Middle frontal gyrus (tissue), 1 donor: ENCODE measurements around the gene GRK4.
A peak's percentile ranks its signal among the peaks of the same experiment; 100 is the strongest.
"Not testable (repeated sequence)": the region's sequence is repeated elsewhere in the genome, so short reads cannot be mapped to it uniquely, and the experiment has no call there.

Experiments used
- DNase-seq: peaks from one replicate; pipeline ENCODE4 v3.0.0-alpha.2; 2015; ENCODE audit warnings: low spot score; ENCODE audit errors: extremely low spot score

GRK4 gene

GRCh38 chr4:2958446-2958845 lies 4.9 kb upstream of the GRK4 start:
- DNase-seq = no peak

- not testable (repeated sequence) for DNase-seq
Observed at GRCh38 chr4:2960450-2960849, 2.9 kb upstream of the GRK4 start.

- DNase-seq = no peak
Observed at GRCh38 chr4:2961421-2961810, 2.0 kb upstream of the GRK4 start.

GRCh38 chr4:2961811-2962441 lies 1.4 kb upstream of the GRK4 start:
- DNase-seq = no peak

GRCh38 chr4:2962614-2963174 lies 677 bp upstream of the GRK4 start:
- no peak for DNase-seq

- no peak for DNase-seq
Observed at GRCh38 chr4:2963966-2964471, 648 bp downstream of the GRK4 start.

GRCh38 chr4:2964706-2965258 lies 1.4 kb downstream of the GRK4 start:
- no peak for DNase-seq

- DNase-seq = no peak
Observed at GRCh38 chr4:2965262-2965661, 1.9 kb downstream of the GRK4 start.

- DNase-seq = no peak
Observed at GRCh38 chr4:2968381-2968780, 5.0 kb downstream of the GRK4 start.

- no peak for DNase-seq
Observed at GRCh38 chr4:2971275-2971674, 7.9 kb downstream of the GRK4 start.

GRCh38 chr4:2977211-2978088 lies 14.1 kb downstream of the GRK4 start:
- peak; percentile 39 for DNase-seq

- no peak for DNase-seq
Observed at GRCh38 chr4:2981256-2981819, 18.0 kb downstream of the GRK4 start.

- DNase-seq = no peak
Observed at GRCh38 chr4:2982012-2982411, 18.6 kb downstream of the GRK4 start.

GRCh38 chr4:2983715-2984114 lies 20.3 kb downstream of the GRK4 start:
- not testable (repeated sequence) for DNase-seq

GRCh38 chr4:2991243-2991642 lies 27.9 kb downstream of the GRK4 start:
- DNase-seq = no peak

GRCh38 chr4:2994917-2995316 lies 31.5 kb downstream of the GRK4 start:
- DNase-seq = no peak

GRCh38 chr4:2995546-2996265 lies 32.3 kb downstream of the GRK4 start:
- DNase-seq = no peak

GRCh38 chr4:2996415-2996814 lies 33.0 kb downstream of the GRK4 start:
- no peak for DNase-seq

- DNase-seq = no peak
Observed at GRCh38 chr4:3007724-3008123, 44.4 kb downstream of the GRK4 start.

- no peak for DNase-seq
Observed at GRCh38 chr4:3009422-3009821, 46.1 kb downstream of the GRK4 start.

- no peak for DNase-seq
Observed at GRCh38 chr4:3010577-3010976, 47.2 kb downstream of the GRK4 start.
